IPS-18c (cell line): ENCODE results near the gene GALNT1.

Experiments
- H3K4me3 ChIP-seq: 2 replicates; pipeline ENCODE4 v1.7.0; 2013; ENCODE audit warnings: low read depth, mild to moderate bottlenecking, low read length, moderate library complexity; ENCODE audit not compliant: insufficient read depth
- H3K9me3 ChIP-seq: one replicate; pipeline ENCODE4 v1.6.1; 2013; ENCODE audit warnings: mild to moderate bottlenecking, low read length, moderate library complexity; ENCODE audit not compliant: control insufficient read depth, insufficient read depth

Gene GALNT1

DNA sequence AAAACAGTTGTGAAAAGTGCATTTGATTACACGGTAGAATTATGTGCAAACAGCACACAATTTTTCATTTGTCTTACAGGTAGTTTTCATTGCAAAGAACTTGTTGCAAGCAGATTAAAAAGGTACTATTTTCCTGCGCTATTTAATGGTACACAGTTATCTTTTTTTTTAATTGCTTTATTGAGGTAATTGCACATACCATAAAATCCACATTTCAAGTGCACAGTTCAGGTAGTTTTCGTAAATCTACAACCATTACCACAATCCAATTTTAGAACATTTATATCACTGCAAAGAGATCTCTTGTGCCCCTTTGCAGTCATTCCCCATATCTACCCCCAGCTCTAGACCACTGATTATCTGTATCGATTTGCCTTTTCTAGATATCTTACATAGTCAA, 2.6 kb upstream of the GALNT1 start:
- H3K4me3 ChIP-seq = no peak overlapping the region
- H3K9me3 ChIP-seq = peaks cover 4% of the 10 kb centered on the region

DNA sequence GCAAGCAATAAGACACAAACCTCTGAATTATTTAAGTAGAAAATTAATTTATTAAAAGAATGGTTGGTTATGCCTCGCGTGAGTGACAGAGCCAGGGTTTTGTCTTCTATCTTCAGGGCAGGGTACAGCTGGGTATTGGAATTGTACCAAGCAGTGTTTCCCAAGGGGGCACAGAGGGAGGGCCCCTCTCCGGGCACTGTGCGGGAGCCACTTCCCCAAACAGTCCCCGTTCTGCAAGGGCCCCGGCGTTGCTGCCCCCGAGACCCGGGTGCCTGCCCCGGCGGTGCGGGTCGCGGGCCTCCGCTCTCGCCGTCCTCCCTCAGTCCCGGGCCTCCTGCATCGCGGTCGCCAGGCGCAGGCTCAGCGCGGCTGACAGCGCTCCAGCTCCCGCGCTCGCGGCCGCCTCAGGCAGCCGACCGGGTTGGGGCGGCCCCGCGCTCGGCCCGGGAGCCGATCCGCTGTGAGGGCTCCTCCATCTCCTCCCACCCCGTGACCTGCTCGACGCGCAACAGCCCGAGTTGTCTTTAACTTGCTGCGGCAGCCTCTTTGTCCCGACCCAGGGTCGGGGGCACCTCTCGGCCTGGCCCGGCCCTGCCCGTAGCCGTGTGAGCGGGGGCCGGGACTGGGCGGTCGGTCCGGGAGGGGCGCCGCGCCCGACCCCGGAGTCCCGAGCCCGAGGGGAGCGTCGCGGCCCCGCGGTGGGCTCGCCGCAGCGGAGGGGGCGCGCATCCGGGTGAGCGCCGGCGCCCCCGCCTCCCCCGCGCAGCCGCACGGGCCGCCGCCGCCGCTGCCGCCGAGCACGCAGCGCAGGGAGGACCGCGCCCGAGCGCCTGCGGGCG, 620 bp upstream of the GALNT1 start:
- Histone ChIP-seq H3K9me3 (peaks cover 4% of the 10 kb centered on the region), H3K4me3 (peak overlapping the region; percentile 79)

DNA sequence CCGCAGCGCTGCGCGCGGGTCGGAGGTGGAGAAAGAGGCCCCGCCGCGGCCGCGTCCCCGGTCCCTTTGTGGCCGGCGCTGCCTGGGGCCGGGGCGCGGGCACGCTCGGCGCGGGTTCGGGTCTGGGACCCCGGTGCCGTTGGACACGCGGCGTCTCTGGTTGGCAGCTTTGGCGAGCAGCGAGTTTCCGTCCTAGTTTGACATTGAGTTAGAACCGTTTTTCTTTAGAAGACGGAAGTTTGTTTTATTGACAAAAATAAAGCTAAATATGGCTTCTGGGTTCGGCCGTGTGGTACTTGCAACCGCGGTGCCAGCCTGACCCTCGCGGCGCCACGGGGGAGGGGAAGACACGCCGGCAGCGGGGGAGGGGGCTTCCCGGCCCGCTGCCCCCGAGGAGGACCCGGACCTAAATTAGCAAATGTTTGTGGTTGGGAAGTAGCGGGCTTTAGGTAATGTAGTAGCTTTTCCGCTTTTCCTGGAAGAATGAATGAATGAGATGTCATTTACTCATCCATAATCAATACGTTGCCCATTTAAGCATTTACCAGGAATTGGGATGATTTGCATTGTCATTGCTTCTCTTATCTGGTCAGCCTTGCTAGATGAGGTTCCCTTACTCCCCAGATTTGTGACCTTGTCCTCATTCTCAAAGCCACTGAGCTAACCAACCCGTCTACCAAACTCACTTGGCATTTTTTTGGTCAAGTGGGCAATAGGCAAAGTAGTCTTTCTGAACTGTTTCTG, 530 bp downstream of the GALNT1 start:
- Histone ChIP-seq H3K4me3 (peak overlapping the region; percentile 65), H3K9me3 (no peaks in the 10 kb centered on the region)

DNA sequence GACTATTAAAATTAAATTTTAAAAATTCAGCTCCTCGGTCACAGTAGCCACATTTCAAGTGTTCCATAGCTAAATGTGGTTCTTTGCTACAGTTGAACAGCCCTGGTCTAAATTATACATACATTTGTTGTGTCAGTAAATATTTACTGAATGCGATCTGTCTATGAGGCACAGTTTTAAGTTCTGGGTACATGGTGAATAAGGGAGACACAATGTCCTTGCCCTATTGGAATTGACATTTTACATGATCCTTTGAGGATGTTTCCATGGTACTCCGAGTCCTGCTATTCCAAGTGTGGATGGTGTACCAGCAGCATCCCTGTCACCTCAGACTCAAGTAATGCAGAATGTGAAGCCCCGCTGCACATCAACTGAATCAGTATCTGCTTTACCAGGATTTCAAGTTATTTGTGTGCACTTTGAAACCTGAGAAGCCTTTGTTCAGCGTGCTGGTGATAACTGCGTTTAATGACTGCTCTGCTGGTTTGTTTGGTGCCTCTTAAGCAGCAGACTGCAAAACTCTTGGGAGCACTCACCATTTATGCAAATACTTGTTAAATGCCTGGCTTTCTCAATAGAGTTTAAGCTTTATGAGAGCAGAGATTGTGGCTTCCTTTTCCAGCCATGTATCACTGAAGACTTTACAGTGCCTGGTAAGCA, 1.5 kb downstream of the GALNT1 start:
- H3K4me3 ChIP-seq = no peak overlapping the region
- no peaks in the 10 kb centered on the region for H3K9me3 ChIP-seq

DNA sequence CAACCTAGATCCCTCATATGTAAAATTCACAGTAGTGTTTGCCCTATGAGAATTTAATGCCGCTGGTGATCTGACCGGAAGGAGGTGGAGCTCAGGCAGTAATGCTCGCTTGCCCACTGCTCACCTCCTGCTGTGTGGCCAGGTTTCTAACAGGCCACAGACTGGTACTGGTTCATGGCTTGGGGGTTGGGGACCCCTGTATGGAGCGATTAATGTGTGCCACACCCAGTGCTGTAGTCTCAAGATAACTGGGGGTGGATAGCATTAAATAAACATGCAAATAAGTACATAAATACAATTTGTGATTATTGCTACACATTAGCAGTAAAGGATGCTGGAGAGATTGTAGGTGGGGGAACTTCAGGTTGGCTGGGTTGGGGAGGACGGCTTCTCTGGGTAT, 3.2 kb downstream of the GALNT1 start:
- Histone ChIP-seq H3K4me3 (no peak overlapping the region), H3K9me3 (no peaks in the 10 kb centered on the region)

DNA sequence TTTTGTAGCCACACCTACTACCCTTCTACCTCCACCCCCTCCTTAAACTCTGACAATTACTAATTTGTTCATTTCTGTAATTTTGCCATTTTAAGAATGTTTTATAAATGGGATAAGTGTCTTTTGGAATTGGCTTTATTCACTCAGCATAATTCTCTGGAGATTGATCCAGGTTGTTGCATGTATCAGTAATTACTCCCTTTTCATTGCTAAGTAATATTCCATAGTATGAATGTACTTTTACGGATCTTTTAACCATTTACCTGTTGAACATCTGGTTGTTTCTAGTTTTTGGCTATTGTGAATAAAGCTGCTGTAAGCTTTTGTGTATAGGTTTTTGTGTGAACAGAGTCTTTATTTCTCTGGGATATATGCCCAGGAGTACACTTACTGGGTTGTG, 4.1 kb downstream of the GALNT1 start:
- H3K4me3 ChIP-seq = no peak overlapping the region
- H3K9me3 ChIP-seq = no peaks in the 10 kb centered on the region

DNA sequence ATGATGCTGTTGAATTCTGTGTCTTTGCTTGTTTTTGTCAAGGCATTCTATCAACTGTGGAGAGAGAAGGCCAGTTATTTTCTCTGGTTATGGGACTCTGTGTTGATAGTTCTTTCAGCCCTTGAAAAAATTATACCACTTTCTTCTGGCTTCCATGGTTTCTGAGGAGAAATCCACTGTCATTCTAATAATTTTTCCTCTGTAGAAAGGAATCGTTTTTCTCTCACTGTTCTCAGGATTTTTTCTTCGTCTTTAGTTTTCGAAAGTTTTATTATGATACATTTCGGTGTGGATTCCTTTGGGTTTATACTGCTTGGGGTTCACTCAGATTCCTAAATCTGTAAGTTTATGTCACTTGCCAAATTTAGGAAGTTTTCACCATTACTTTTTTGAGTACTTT, 6.6 kb downstream of the GALNT1 start:
- no peak overlapping the region for H3K4me3 ChIP-seq

DNA sequence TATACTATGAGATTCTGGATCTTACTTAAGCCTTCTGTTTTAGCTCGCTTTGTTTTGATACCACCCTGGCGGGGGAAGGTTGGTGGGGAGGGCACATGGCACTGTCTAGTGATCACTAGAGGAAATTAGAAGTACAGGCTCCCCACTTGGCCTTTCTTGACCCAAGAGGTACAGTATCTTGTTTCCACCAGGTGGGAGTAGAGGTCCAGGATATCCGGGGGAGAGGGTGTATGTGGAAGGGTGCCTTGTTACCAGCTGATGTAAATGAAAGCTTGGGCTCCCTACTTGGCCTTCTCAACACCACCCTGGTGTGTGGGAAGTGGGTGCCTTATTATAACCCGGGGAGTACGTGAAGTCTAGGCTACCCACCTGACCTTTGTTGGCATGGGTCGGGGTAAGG, 7.5 kb downstream of the GALNT1 start:
- H3K9me3 ChIP-seq = no peaks in the 10 kb centered on the region

More for the DNA sequence above, 6.6 kb downstream of the GALNT1 start:
- H3K9me3 ChIP-seq = no peaks in the 10 kb centered on the region

DNA sequence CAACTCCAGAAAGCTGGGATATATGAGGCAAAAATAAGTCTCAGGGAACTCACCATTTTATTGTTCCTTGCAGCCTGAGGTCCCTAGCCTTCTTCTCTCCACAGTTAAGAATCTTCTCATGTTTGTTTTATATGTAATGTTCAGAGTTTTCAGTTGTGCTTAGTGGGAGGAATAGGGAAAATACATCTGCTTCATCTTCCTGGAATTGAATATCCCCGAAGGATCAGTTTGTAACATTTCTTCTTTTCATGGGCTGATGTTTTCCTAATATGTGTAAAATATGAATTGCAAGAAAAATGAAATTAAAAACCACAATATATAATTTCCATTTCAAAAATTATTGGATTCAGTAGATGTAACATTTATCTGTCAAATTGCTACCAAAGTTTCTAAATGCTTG, 8.0 kb downstream of the GALNT1 start:
- no peak overlapping the region for H3K4me3 ChIP-seq
- H3K9me3 ChIP-seq = no peaks in the 10 kb centered on the region

More for the DNA sequence above, 7.5 kb downstream of the GALNT1 start:
- no peak overlapping the region for H3K4me3 ChIP-seq

DNA sequence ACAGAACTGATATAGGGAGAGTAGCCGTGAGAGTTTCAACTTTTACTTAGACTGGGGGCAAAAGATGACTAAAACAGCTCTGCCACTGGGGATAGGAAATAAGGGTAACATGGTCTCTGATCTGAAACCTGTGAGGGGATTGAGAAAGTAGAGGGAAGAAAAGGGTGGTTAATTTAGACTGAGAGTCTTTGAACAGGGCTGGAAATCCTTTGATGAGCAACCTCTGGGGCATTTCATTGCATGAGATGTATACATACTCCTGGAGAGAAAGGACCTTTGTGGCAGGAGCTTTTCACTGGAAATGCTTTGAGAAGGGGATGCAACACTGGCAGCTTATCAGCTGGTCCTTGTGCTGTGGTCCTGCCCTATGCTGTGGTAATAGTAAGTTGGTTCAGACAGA, 9.4 kb downstream of the GALNT1 start:
- Histone ChIP-seq H3K9me3 (no peaks in the 10 kb centered on the region), H3K4me3 (no peak overlapping the region)

DNA sequence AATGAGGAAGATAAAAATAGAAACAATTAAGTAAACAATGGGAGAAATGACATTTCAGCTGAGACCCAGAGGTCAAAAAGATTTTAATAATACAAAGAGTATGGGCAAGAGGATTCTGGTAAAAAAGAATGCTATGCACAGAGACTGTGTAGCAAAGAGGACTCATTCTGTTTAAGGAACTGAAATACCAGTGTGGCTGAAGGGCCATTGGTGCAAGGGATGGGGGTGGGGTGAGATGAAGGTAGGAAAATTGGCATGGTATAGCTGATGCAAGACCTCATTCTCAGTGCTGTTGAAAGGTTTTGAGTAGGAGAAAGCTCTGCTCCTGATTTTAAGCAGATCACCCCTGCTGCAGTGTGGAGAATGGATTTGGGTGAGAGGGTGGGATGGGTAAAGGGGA, 10.8 kb downstream of the GALNT1 start:
- no peak overlapping the region for H3K4me3 ChIP-seq
- no peaks in the 10 kb centered on the region for H3K9me3 ChIP-seq

DNA sequence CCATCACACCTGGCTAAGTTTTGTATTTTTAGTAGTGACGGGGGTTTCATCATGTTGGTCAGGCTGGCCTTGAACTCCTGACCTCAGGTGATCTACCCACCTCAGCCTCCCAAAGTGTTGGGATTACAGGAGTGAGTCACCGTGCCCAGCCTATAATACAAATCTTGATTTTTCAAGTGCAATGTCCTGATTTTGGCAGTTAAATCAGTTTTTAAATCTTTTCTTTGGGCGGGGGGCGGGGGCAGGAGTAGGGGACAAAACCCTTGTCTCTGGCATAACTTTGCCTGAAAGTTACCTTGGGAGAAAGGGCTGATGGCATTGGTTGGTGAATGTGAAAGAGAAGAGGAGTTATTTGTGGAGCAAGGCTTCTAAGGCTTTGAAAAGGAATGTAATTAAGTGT, 12.3 kb downstream of the GALNT1 start:
- H3K9me3 ChIP-seq = no peaks in the 10 kb centered on the region
- H3K4me3 ChIP-seq = no peak overlapping the region

DNA sequence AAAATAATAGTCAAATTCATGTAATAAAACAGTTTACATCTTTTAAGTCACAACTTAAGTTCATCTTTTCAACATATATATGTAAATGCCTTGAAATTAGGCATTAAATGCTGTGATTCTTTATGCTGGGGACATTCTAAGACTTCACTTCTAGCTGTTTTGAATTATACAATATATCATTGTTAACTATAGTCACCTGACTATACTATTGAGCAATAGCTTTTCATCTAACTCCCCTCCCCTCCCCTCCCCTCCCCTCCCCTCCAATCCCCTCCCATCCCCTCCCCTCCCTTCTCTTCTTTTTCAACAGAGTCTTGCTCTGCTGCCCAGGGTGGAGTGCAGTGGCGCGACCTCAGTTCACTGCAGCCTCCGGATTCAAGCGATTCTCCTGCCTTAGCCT, 16.2 kb downstream of the GALNT1 start:
- Histone ChIP-seq H3K4me3 (no peak overlapping the region), H3K9me3 (no peaks in the 10 kb centered on the region)

DNA sequence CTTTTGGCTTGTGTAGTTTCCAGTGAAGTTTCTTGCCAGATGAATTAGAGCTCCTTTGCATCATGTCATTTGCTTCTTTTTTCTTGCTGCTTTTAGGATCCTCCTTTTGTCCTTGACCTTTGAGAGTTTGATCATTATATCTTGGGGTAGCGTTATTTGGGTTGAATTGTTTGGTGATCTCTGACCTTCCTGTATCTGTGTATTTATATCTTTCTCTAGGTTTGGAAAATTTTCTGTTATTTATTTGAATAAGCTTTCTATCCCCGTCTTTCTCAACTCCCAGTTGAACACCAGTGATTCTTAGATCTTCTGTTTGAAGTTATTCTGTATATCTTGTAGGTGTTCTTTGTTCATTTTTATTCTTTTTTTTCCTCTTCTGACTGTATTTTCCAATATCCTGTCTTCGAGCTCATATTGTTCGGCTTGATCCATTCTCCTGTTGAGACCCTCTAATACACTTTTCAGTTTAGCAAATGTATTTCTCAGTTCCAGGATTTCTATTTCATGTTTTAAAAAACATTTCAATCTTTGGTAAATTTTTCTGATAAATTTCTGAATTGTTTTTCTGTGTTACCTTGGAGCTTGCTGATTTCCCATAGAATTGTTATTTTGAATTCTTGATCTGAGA, 20.8 kb downstream of the GALNT1 start:
- Histone ChIP-seq H3K9me3 (no peaks in the 10 kb centered on the region), H3K4me3 (no peak overlapping the region)

DNA sequence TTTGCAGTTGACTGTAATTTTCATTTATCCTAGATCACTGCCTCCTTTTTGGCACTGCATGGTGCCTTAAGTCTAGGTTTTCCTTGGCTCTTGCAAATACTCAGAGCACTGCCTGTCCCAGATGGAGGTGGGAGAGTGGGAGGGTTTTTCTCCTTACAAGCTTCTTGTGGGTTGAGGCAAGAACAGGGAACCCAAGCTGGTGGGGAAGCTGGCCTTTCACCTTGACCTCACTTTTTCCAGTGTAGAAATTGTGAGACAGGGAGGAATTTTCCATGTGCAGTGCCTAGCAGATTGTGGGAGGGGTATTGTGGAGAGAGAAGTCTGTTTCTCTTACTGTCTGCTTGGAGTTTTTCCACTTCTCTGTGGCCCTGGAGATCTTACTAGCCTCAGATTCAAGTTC, 21.5 kb downstream of the GALNT1 start:
- Histone ChIP-seq H3K4me3 (no peak overlapping the region), H3K9me3 (no peaks in the 10 kb centered on the region)

DNA sequence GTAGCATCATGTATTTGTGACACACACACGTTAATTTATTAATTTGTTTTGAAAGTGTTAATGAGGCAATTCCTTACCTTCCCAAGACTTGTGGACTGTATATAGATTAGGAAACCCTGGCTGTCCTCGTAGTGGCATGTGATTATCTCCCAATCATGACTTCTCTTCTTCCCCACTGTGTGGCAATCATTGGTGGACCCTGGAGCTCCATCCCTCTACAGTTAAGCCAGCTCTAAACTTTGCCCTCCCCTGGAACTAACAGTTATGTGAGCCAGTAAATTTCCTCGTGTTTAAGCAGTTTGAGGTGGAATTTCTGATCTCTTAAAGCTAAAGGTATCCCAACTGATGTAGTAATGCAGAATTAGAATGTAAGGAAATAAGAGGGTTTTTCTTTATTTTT, 22.0 kb downstream of the GALNT1 start:
- no peak overlapping the region for H3K4me3 ChIP-seq
- H3K9me3 ChIP-seq = no peaks in the 10 kb centered on the region

DNA sequence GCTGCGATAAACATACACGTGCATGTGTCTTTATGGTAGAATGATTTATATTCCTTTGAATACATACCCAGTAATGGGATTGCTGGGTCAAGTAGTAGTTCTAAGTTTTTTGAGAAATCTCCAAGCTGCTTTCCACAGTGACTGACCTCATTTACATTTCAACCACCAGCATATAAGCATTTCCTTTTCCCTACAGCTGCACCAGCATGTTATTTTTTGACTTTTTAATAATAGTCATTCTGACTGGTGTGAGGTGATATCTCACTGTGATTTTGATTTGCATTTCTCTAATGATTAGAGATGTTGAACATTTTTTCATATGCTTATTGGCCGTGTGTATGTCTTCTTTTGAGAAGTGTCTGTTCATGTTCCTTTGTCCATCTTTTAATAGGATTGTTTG, 22.8 kb downstream of the GALNT1 start:
- Histone ChIP-seq H3K4me3 (no peak overlapping the region), H3K9me3 (no peaks in the 10 kb centered on the region)
